Measurements from ENCODE around the gene CABP7.

DNA sequence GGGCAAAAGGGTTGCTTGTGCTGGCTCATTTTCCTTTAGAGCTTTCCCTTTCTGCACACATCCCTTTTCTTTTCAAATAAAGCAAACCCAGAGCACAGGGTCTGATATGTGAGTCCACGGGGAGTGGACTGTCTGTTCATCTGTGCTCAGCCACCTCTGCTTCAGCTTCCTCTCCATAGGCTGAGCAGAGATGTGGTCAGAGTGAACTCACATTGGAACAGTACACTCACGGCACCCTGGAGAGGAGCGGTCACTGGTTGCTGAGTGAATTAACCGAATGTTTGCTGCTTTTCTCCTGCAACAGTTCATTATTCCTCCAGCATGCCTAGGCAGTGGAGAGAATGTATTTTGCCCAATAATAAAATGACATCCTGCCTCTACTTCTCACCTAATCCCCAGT is 36.3 kb upstream of the CABP7 start:
- no peak for TF ChIP-seq TAF1 (IDR thresholded peaks at IDR 0.05; ENCODE audit: low read depth, low read length)
- TF ChIP-seq, protein P1, sequence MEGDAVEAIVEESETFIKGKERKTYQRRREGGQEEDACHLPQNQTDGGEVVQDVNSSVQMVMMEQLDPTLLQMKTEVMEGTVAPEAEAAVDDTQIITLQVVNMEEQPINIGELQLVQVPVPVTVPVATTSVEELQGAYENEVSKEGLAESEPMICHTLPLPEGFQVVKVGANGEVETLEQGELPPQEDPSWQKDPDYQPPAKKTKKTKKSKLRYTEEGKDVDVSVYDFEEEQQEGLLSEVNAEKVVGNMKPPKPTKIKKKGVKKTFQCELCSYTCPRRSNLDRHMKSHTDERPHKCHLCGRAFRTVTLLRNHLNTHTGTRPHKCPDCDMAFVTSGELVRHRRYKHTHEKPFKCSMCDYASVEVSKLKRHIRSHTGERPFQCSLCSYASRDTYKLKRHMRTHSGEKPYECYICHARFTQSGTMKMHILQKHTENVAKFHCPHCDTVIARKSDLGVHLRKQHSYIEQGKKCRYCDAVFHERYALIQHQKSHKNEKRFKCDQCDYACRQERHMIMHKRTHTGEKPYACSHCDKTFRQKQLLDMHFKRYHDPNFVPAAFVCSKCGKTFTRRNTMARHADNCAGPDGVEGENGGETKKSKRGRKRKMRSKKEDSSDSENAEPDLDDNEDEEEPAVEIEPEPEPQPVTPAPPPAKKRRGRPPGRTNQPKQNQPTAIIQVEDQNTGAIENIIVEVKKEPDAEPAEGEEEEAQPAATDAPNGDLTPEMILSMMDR (IDR thresholded peaks at IDR 0.05; ENCODE audit: control extremely low read depth in 1 of 3, insufficient read depth in 1 of 3, low read depth in 1 of 3, low read length in 3 of 3): no peak
- no peak for TF ChIP-seq EZH2 (IDR thresholded peaks at IDR 0.05; ENCODE audit: low read depth, low read length, severe bottlenecking)
- no peak for TF ChIP-seq HDAC2 (IDR thresholded peaks at IDR 0.05; ENCODE audit: borderline replicate concordance in 1 of 2, low read depth in 2 of 2, low read length in 2 of 2)
- TF ChIP-seq EP300 (IDR thresholded peaks at IDR 0.05; ENCODE audit: borderline replicate concordance in 1 of 2, low read depth in 2 of 2, low read length in 2 of 2): no peak
- TF ChIP-seq SAP30 (IDR thresholded peaks at IDR 0.05; ENCODE audit: insufficient read depth, insufficient replicate concordance, low read length): no peak
- no peak for TF ChIP-seq TAF7 (optimal IDR thresholded peaks at IDR 0.05; ENCODE audit: borderline replicate concordance, low read depth, low read length)
- no peak for TF ChIP-seq TBP (IDR thresholded peaks at IDR 0.05; ENCODE audit: low read depth, low read length)
- no peak for TF ChIP-seq POLR2A (IDR thresholded peaks at IDR 0.05; ENCODE audit: control extremely low read depth in 1 of 2, low read depth in 2 of 2, low read length in 2 of 2)
- TF ChIP-seq, protein P2, sequence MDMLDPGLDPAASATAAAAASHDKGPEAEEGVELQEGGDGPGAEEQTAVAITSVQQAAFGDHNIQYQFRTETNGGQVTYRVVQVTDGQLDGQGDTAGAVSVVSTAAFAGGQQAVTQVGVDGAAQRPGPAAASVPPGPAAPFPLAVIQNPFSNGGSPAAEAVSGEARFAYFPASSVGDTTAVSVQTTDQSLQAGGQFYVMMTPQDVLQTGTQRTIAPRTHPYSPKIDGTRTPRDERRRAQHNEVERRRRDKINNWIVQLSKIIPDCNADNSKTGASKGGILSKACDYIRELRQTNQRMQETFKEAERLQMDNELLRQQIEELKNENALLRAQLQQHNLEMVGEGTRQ (IDR thresholded peaks at IDR 0.05; ENCODE audit: low read length): no peak
- TF ChIP-seq CREB1 (IDR thresholded peaks at IDR 0.05): no peak
- no peak for TF ChIP-seq FOSL1 (IDR thresholded peaks at IDR 0.05; ENCODE audit: insufficient read depth, low read depth, low read length)

Measured in H1 (cell line).